Measurements from ENCODE around the gene ACER2.

ACER2 gene

DNA sequence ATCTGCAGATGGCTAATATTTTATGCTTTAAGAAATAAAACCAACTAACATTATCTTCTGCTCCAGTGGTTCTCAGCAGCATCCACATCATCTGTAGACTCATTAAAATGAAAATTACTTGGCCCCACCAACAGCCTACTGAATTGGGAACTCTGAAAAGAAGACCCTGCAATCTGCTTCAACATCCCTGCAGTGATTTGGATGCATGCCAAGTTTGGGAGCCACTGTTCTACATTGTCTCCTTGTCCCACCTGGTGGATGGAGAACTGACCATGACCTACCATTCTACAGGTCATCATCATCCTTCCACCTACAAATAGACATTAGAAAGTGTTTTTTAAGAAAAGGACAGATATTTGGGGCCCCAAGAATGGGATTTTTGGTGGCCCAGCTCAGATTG is 71.1 kb downstream of the ACER2 start:
- in situ Hi-C loops (cut with MboI; ENCODE audit: low pct_unique_long_range_greater_than_20kb, low sequenced_read_pairs, unreplicated experiment), result loop anchor here (25.0 kb wide), 1 partner anchor 1157 kb away; no protein-coding TSS in a partner anchor
- TF ChIP-seq, protein P1, sequence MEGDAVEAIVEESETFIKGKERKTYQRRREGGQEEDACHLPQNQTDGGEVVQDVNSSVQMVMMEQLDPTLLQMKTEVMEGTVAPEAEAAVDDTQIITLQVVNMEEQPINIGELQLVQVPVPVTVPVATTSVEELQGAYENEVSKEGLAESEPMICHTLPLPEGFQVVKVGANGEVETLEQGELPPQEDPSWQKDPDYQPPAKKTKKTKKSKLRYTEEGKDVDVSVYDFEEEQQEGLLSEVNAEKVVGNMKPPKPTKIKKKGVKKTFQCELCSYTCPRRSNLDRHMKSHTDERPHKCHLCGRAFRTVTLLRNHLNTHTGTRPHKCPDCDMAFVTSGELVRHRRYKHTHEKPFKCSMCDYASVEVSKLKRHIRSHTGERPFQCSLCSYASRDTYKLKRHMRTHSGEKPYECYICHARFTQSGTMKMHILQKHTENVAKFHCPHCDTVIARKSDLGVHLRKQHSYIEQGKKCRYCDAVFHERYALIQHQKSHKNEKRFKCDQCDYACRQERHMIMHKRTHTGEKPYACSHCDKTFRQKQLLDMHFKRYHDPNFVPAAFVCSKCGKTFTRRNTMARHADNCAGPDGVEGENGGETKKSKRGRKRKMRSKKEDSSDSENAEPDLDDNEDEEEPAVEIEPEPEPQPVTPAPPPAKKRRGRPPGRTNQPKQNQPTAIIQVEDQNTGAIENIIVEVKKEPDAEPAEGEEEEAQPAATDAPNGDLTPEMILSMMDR (IDR thresholded peaks at IDR 0.05; ENCODE audit: extremely low read depth, insufficient read depth, missing control alignments), result no peak
- DNase-seq (ENCODE audit: low spot score), result no peak

DNA sequence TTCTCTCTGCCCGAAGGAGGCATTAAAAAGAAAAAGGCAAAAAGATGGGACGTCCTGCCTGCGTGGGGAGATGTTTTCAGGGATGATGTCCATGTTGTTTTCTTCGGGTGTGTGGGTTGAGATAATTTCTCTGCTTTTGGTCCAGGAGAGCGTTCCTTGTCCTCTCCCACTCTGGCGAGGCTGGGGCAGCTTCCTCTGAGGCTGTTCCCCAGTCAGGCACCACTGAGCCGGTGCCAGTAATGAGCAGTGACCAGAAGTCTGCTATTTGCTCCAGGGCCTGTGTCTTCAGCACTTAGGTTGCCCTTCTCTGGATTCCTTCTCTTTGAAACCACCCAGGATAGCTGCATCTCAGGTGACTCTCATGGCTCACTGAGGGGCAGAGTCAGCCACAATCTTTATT is 71.5 kb downstream of the ACER2 start:
- DNase-seq (ENCODE audit: low spot score), result no peak
- in situ Hi-C loops (cut with MboI; ENCODE audit: low pct_unique_long_range_greater_than_20kb, low sequenced_read_pairs, unreplicated experiment), result loop anchor here (25.0 kb wide), 1 partner anchor 1157 kb away; no protein-coding TSS in a partner anchor
- TF ChIP-seq, protein P1 (IDR thresholded peaks at IDR 0.05; ENCODE audit: extremely low read depth, insufficient read depth, missing control alignments), result no peak

DNA sequence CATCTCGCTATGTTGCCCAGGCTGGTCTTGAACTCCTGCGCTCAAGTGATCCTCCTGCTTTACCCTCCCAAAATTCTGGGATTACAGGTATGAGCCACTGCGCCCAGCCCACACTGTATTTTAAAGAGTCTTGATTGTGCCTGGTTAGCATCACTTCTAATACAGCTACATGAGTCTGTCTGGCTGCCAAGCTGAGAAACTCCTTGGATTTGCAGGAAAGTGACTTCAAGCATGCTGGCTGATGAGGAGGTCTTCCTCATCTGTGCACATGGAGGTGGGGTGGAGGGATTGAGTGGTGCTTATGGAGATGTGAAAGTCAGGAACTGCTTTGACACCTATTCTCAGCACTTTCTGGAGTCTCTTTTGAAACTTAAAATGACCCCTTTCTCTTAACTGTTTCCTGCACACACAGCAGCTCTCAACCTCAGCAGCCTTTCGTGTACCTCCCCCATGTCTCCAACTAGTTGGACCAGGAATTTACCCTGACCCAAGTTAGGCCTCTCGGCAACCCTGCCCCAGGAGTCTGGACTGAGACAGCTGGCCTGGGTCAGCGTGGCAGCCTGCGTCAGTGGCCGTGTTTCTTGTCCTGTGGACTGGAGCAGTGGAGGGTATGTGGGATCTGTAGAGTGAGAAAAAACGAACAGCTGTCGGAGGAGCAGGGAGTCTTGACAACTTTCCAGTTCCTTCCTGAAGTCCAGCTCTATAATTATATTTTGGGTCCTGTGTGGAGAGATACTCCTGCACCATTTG is 72.5 kb downstream of the ACER2 start:
- in situ Hi-C loops (cut with MboI; ENCODE audit: low pct_unique_long_range_greater_than_20kb, low sequenced_read_pairs, unreplicated experiment), result loop anchor here (25.0 kb wide), 1 partner anchor 1156 kb away; no protein-coding TSS in a partner anchor
- TF ChIP-seq, protein P1 (IDR thresholded peaks at IDR 0.05; ENCODE audit: extremely low read depth, insufficient read depth, missing control alignments), result no peak
- no peak for DNase-seq (ENCODE audit: low spot score)

DNA sequence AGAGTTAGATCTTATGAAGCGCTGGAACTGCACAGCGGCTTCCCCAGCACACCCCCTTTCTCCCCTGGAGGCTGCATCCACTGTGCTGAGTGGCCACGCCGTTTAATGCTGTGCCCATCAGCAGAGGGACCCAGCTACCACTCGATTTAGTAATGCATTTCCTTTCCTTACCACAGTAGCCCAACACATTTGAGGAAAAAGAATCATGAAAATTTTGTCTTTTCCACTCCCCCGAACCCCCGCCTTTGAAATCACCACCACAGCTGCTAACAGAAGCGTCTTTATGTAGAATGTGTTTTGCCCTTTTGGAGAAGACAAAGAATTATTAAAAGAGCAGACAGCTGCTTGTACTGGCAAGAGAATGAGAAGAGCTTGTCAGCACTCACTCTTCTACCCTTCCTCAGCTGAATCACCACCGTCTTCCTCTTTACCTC is 73.2 kb downstream of the ACER2 start:
- in situ Hi-C loops (cut with MboI; ENCODE audit: low pct_unique_long_range_greater_than_20kb, low sequenced_read_pairs, unreplicated experiment), result loop anchor here (25.0 kb wide), 1 partner anchor 1155 kb away; no protein-coding TSS in a partner anchor
- TF ChIP-seq, protein P1 (IDR thresholded peaks at IDR 0.05; ENCODE audit: extremely low read depth, insufficient read depth, missing control alignments), result no peak
- DNase-seq (ENCODE audit: low spot score), result no peak

DNA sequence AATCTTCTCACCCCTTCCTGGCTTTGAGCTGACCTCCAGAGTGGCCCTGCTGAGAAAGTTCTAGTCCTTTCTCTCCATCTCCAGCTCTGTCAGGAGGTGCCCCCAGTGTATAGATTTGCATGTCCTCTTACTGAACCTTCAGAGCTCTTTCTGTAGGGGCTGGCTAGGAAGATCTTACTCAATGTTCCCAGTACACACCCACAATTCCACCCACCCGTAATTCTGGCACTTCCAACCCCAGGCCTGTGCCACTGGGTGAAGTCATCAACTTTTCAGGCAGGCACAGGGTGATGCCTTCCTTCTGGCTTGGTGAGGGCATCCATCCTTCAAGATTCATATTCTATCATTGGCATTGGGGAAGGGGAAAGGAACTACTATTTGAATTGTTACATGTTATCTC is 75.9 kb downstream of the ACER2 start:
- in situ Hi-C loops (cut with MboI; ENCODE audit: low pct_unique_long_range_greater_than_20kb, low sequenced_read_pairs, unreplicated experiment), result loop anchor here (25.0 kb wide), 1 partner anchor 1153 kb away; no protein-coding TSS in a partner anchor

DNA sequence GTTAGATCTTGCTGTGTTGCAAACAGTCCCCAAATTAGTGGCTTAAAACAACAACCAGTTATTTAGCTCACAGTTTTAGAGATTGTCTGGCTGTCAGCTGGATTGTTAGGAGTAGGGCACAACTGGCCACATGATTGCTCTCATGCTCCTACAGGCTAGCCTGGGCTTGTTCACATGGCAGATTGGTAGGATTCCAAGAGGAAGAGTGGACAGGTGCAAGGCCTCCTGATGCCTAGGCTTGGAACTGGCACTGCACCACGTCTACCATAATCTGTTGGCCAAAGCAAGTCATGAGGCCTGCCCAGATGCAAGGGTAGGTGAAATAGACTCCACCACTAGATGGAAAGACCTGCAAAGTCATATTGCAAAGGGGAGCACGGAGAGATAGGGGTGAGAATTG is 76.4 kb downstream of the ACER2 start:
- TF ChIP-seq, protein P1 (IDR thresholded peaks at IDR 0.05; ENCODE audit: extremely low read depth, insufficient read depth, missing control alignments), result no peak
- no peak for DNase-seq (ENCODE audit: low spot score)
- in situ Hi-C loops (cut with MboI; ENCODE audit: low pct_unique_long_range_greater_than_20kb, low sequenced_read_pairs, unreplicated experiment), result loop anchor here (25.0 kb wide), 1 partner anchor 1152 kb away; no protein-coding TSS in a partner anchor

More for the DNA sequence above, 75.9 kb downstream of the ACER2 start:
- TF ChIP-seq, protein P1 (IDR thresholded peaks at IDR 0.05; ENCODE audit: extremely low read depth, insufficient read depth, missing control alignments), result no peak
- no peak for DNase-seq (ENCODE audit: low spot score)
